AG09319 (cell line): Measurements from ENCODE around the gene FBXL17.

Experiments used
- DNase-seq: peaks from one replicate; pipeline ENCODE4 v3.0.0-alpha.2; 2010; ENCODE audit warnings: low read depth; ENCODE audit errors: extremely low read depth
- TF ChIP-seq, protein P1 (sequence below): IDR thresholded peaks from 2 replicates; pipeline ENCODE4 v1.5.1; 2011; ENCODE audit warnings: low read depth, mild to moderate bottlenecking, inconsistent platforms, low read length, moderate library complexity

Gene FBXL17

DNA sequence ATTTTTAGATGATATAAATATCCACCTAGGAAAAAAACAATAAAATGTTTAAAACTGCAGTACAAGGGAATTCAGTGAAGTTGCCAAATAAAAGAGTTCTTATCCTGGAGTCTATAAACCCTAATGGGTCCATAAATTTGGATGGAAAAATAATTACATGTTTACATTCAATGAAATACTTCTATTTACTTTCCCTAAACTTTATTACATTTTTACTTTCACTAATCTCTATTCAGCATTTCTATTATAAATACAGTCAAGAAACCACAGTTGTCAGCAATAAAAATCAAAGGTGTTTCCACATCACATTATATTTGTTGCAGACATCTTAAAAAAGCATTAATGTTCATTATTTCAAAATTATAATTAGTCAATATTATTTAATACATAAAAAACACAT lies 118.6 kb downstream of the FBXL17 start:
- TF ChIP-seq, protein P1, sequence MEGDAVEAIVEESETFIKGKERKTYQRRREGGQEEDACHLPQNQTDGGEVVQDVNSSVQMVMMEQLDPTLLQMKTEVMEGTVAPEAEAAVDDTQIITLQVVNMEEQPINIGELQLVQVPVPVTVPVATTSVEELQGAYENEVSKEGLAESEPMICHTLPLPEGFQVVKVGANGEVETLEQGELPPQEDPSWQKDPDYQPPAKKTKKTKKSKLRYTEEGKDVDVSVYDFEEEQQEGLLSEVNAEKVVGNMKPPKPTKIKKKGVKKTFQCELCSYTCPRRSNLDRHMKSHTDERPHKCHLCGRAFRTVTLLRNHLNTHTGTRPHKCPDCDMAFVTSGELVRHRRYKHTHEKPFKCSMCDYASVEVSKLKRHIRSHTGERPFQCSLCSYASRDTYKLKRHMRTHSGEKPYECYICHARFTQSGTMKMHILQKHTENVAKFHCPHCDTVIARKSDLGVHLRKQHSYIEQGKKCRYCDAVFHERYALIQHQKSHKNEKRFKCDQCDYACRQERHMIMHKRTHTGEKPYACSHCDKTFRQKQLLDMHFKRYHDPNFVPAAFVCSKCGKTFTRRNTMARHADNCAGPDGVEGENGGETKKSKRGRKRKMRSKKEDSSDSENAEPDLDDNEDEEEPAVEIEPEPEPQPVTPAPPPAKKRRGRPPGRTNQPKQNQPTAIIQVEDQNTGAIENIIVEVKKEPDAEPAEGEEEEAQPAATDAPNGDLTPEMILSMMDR = no peak
- DNase-seq = no peak

DNA sequence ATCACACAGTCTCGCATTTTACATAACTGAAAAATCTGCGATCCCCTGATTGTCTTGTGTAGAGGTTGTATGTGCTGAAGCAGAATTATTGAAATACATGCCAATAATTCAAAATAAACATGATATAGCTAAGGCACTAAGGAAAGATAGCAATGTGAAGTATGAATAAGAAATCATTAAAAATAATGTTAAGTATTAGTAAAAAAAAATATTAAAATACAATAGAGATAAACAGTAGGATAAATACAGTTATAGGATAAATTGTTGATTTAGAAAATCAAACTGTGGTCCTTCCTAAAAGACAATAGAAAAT lies 121.1 kb downstream of the FBXL17 start:
- TF ChIP-seq, protein P1 = no peak
- no peak for DNase-seq

DNA sequence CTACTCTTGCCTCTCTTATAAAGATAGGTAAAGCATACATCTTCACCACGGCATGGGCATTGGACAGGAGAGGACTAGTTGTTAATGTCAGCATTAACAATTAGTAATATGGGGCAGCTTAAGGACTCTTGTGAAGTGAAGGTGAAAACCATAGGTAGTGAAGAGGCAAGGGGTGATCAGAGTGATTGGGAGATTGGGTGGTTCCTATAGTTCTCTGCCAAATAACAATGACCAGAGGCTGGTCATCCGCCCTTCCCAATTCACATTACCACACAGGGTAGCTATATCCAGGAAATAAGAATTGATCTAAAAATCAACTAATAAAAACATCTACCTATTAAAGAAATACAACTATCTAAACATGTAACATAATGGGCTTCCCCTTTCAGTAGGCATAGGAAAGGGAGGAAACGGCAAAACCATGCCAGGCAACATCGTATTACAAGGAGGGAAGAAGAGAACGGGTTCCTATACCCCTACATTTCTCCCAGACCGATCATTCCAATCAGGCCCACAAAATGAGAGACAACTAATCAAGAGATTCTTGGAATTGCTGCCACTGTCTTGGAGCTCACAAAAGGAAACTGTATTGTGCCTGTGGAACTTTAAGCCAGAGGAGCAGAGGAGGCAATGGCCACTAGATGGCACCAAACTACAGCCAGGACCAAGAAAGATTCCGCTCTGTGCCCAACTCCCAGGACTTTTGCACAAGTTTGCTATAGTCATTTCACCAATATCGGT lies 121.6 kb downstream of the FBXL17 start:
- peak; percentile 59 for DNase-seq
- TF ChIP-seq, protein P1 = peak; percentile 100

- DNase-seq = no peak
- TF ChIP-seq, protein P1 = no peak
Observed at GRCh38 chr5:108259306-108259705, 122.6 kb downstream of the FBXL17 start.

GRCh38 chr5:108257996-108258395 lies 123.9 kb downstream of the FBXL17 start:
- no peak for DNase-seq

DNA sequence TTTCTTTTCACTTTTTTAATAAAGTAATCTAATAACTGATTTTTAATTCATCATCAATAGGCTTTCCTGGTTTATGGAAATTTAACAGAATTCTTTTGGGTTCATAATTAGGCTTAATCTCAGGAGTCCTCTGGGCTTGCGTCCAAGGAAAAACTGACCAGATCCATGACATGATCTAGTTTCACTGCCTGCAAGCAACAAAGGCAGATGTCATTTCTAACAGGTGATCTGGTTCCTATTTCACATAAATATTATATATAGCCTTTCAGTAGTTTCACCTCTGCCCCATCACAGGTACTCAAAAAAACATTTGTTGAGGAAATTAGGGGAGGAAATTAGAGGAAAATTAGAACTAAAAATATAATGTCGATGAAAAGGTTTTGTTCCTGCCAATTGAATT lies 126.4 kb downstream of the FBXL17 start:
- TF ChIP-seq, protein P1 = no peak
- no peak for DNase-seq

More at GRCh38 chr5:108257996-108258395, 123.9 kb downstream of the FBXL17 start:
- TF ChIP-seq, protein P1 = no peak

GRCh38 chr5:108251350-108251749 lies 130.5 kb downstream of the FBXL17 start:
- TF ChIP-seq, protein P1 = no peak
- no peak for DNase-seq
